22Rv1 (cell line): ENCODE measurements around the gene NR1I3.

ENCODE experiments used
- CTCF ChIP-seq: fragments of 450-650 bp; IDR thresholded peaks from 2 replicates; pipeline ENCODE4 v1.5.1; 2017; ENCODE audit warnings: mild to moderate bottlenecking
- ZFX ChIP-seq: fragments of 450-650 bp; IDR thresholded peaks from 2 replicates; pipeline ENCODE4 v1.6.1; 2017; ENCODE audit warnings: antibody characterized with exemption, borderline replicate concordance

GRCh38 chr1:161226759-161227158 is 11.2 kb downstream of the NR1I3 start:
- TF ChIP-seq CTCF (no peak), ZFX (no peak)
